IMR-90 (cell line): Measurements from ENCODE around the gene SH3TC1. TPM values are rescaled to one million over a fixed set of nuclear protein-coding genes. Genes with fewer than 3 reads are reported as not detected.

Experiments
- ATAC-seq: fragments of 200-7000 bp; cut with Tn5 transposase; 2 replicates; pipeline ENCODE4 v1.9.1; 2020; ENCODE audit warnings: low read depth, mild to moderate bottlenecking, moderate library complexity
- BruUV-seq: library from RNA; stranded (reverse); fragments of 400-500 nt; replicated peaks from 2 replicates; lab custom pipeline; 2021; lab: Mats Ljungman, UMichigan
- CTCF ChIA-PET: fragments of 300-600 bp; formaldehyde crosslinking; extraction: SDS; loops from one replicate; lab custom pipeline; 2021; ENCODE audit warnings: antibody characterized with exemption; lab: Yijun Ruan, JAX
- POLR2A ChIA-PET: fragments of 300-600 bp; sonication (Branson Sonifier 250); formaldehyde crosslinking; loops from one replicate; lab custom pipeline; 2022; ENCODE audit warnings: antibody characterized with exemption; ENCODE audit not compliant: unreplicated experiment; lab: Charles Lee
- DNase-seq: peaks from one replicate; pipeline ENCODE4 v3.0.0; 2013
- H2AFZ ChIP-seq: replicated peaks from 2 replicates; pipeline ENCODE3; 2013; ENCODE audit warnings: low read length, mild to moderate bottlenecking; ENCODE audit not compliant: poor library complexity
- H2AK5ac ChIP-seq: 2 replicates; pipeline ENCODE4 v1.6.1; 2013; ENCODE audit warnings: low read depth, low read length, inconsistent platforms
- H2AK9ac ChIP-seq: replicated peaks from 2 replicates; pipeline ENCODE3; 2013; ENCODE audit warnings: mild to moderate bottlenecking, low read depth, low read length, moderate library complexity; ENCODE audit not compliant: poor library complexity
- H2BK120ac ChIP-seq: 2 replicates; pipeline ENCODE4 v1.6.1; 2013; ENCODE audit warnings: low read depth, low read length, inconsistent platforms
- H2BK15ac ChIP-seq: 3 replicates; pipeline ENCODE4 v1.6.1; 2013; ENCODE audit warnings: low read depth, low read length, inconsistent platforms
- H2BK20ac ChIP-seq: 2 replicates; pipeline ENCODE4 v1.6.1; 2013; ENCODE audit warnings: low read depth, mild to moderate bottlenecking, inconsistent platforms, low read length, moderate library complexity
- H2BK5ac ChIP-seq: 2 replicates; pipeline ENCODE4 v1.6.1; 2013; ENCODE audit warnings: mild to moderate bottlenecking, low read depth, low read length, inconsistent platforms; ENCODE audit not compliant: poor library complexity, severe bottlenecking
- H3K14ac ChIP-seq: replicated peaks from 2 replicates; pipeline ENCODE4 v1.6.1; 2013; ENCODE audit warnings: low read depth, low read length, inconsistent platforms
- H3K18ac ChIP-seq: 2 replicates; pipeline ENCODE4 v1.6.1; 2013; ENCODE audit warnings: low read depth, low read length, control low read depth
- H3K23ac ChIP-seq: 2 replicates; pipeline ENCODE4 v1.6.1; 2013; ENCODE audit warnings: low read depth, low read length, inconsistent platforms
- H3K27ac ChIP-seq: 2 replicates; pipeline ENCODE4 v1.5.1; 2013; ENCODE audit warnings: mild to moderate bottlenecking, control low read depth, low read length; ENCODE audit not compliant: insufficient read depth
- H3K27me3 ChIP-seq: 2 replicates; pipeline ENCODE4 v1.6.1; 2013; ENCODE audit warnings: low read length; ENCODE audit not compliant: control insufficient read depth, insufficient read depth
- H3K36me3 ChIP-seq: 2 replicates; pipeline ENCODE4 v1.6.1; 2013; ENCODE audit warnings: low read length, mixed read lengths; ENCODE audit not compliant: control insufficient read depth, insufficient read depth
- H3K4ac ChIP-seq: 2 replicates; pipeline ENCODE4 v1.6.1; 2013; ENCODE audit warnings: low read depth, low read length, inconsistent platforms
- H3K4me1 ChIP-seq: 2 replicates; pipeline ENCODE4 v1.6.1; 2013; ENCODE audit warnings: low read length, mixed read lengths; ENCODE audit not compliant: control insufficient read depth, insufficient read depth
- H3K4me2 ChIP-seq: 2 replicates; pipeline ENCODE4 v1.6.1; 2013; ENCODE audit warnings: low read depth, mild to moderate bottlenecking, control low read depth, low read length, moderate library complexity
- H3K4me3 ChIP-seq: 2 replicates; pipeline ENCODE4 v1.5.1; 2013; ENCODE audit warnings: low read depth, mild to moderate bottlenecking, control low read depth, low read length, moderate library complexity; ENCODE audit not compliant: insufficient read depth
- H3K56ac ChIP-seq: 2 replicates; pipeline ENCODE4 v1.6.1; 2013; ENCODE audit warnings: low read length, inconsistent platforms; ENCODE audit not compliant: insufficient read depth; ENCODE audit errors: extremely low read depth
- H3K79me1 ChIP-seq, 2 experiments: 2 replicates each; pipeline ENCODE4 v1.6.1; 2013; ENCODE audit warnings: low read length in 2 of 2, inconsistent platforms in 1 of 2, low read depth in 1 of 2
- H3K9ac ChIP-seq: 2 replicates; pipeline ENCODE4 v1.6.1; 2013; ENCODE audit warnings: low read depth, low read length, control low read depth
- H3K9me1 ChIP-seq: 2 replicates; pipeline ENCODE4 v1.6.1; 2013; ENCODE audit warnings: low read length, inconsistent platforms; ENCODE audit not compliant: insufficient read depth
- H3K9me3 ChIP-seq: 2 replicates; pipeline ENCODE4 v1.6.1; 2013; ENCODE audit warnings: low read length; ENCODE audit not compliant: control insufficient read depth, insufficient read depth
- H4K20me1 ChIP-seq: 2 replicates; pipeline ENCODE4 v1.6.1; 2013; ENCODE audit warnings: low read length, inconsistent platforms; ENCODE audit not compliant: insufficient read depth
- H4K5ac ChIP-seq: 2 replicates; pipeline ENCODE4 v1.6.1; 2013; ENCODE audit warnings: mild to moderate bottlenecking, low read depth, low read length, control low read depth
- H4K8ac ChIP-seq, 2 experiments: 2 replicates each; pipeline ENCODE4 v1.6.1; 2013; ENCODE audit warnings: low read depth in 2 of 2, low read length in 2 of 2, control low read depth in 1 of 2, inconsistent platforms in 1 of 2
- H4K91ac ChIP-seq: 2 replicates; pipeline ENCODE4 v1.6.1; 2013; ENCODE audit warnings: low read depth, low read length, inconsistent platforms; ENCODE audit not compliant: insufficient read depth
- BHLHE40 ChIP-seq: fragments of 150-350 bp; IDR thresholded peaks from 2 replicates; pipeline ENCODE4 v1.6.1; 2016; ENCODE audit warnings: mild to moderate bottlenecking, low read depth, low read length
- CHD1 ChIP-seq: IDR thresholded peaks from 2 replicates; pipeline ENCODE4 v1.6.1; 2012; ENCODE audit warnings: low read depth, low read length, improper control_type of control experiment
- FOS ChIP-seq: fragments of 150-350 bp; IDR thresholded peaks from 2 replicates; pipeline ENCODE4 v1.6.1; 2016; ENCODE audit warnings: low read depth, low read length
- MAFK ChIP-seq: IDR thresholded peaks from 2 replicates; pipeline ENCODE4 v1.6.1; 2012; ENCODE audit warnings: low read depth, low read length, improper control_type of control experiment
- MXI1 ChIP-seq: IDR thresholded peaks from 2 replicates; pipeline ENCODE4 v1.6.1; 2012; ENCODE audit warnings: low read depth, mild to moderate bottlenecking, low read length, moderate library complexity, borderline replicate concordance
- NFE2L2 ChIP-seq: fragments of 150-350 bp; IDR thresholded peaks from 2 replicates; pipeline ENCODE4 v1.6.1; 2016; ENCODE audit warnings: low read depth, mild to moderate bottlenecking, low read length
- POLR2A ChIP-seq: IDR thresholded peaks from 2 replicates; pipeline ENCODE4 v1.6.1; 2012; ENCODE audit warnings: mild to moderate bottlenecking, low read depth, low read length
- RAD21 ChIP-seq: IDR thresholded peaks from 2 replicates; pipeline ENCODE4 v1.6.1; 2012; ENCODE audit warnings: low read length, improper control_type of control experiment
- RCOR1 ChIP-seq: IDR thresholded peaks from 2 replicates; pipeline ENCODE4 v1.6.1; 2012; ENCODE audit warnings: mild to moderate bottlenecking, low read length, improper control_type of control experiment; ENCODE audit not compliant: insufficient replicate concordance
- RFX5 ChIP-seq: IDR thresholded peaks from 2 replicates; pipeline ENCODE4 v1.8.0; 2012; ENCODE audit warnings: low read depth, mild to moderate bottlenecking, low read length, moderate library complexity
- SMC3 ChIP-seq: fragments of 150-350 bp; IDR thresholded peaks from 2 replicates; pipeline ENCODE4 v1.6.1; 2016; ENCODE audit warnings: low read depth, mild to moderate bottlenecking, antibody characterized with exemption, low read length, moderate library complexity
- USF2 ChIP-seq: fragments of 150-350 bp; IDR thresholded peaks from 2 replicates; pipeline ENCODE4 v1.6.1; 2017; ENCODE audit warnings: mild to moderate bottlenecking, antibody characterized with exemption, low read length, low read depth
- WGBS, 2 experiments: methylation state at CpG; one replicate each; pipeline versions ENCODE4 v1.1.5 to v1.1.7; 2013; ENCODE audit warnings: missing lambda C conversion rate in 2 of 2; ENCODE audit not compliant: insufficient read length in 1 of 2; ENCODE audit errors: extremely low coverage in 2 of 2; 5-methylcytosine and 5-hydroxymethylcytosine counted together
- dilution Hi-C: fragments of 300-500 bp; cut with HindIII; formaldehyde crosslinking; loops from one replicate; pipeline ENCODE4 v1.14.3; 2018; ENCODE audit warnings: low sequenced_read_pairs; ENCODE audit not compliant: unreplicated experiment
- in situ Hi-C: fragments of 300-500 bp; cut with MboI; formaldehyde crosslinking; loops from 3 replicates; pipeline ENCODE4 v1.14.3; 2019; ENCODE audit warnings: low sequenced_read_pairs, inconsistent platforms, mixed read lengths
- intact Hi-C: fragments of 100-400 bp; cut with micrococcal nuclease; formaldehyde crosslinking; loops from 2 replicates; pipeline ENCODE4 v1.10.0; 2022
- polyA plus RNA-seq, 3 experiments: library from polyadenylated mRNA; depleted of rRNA; stranded (reverse); fragments of >200 nt; gene quantifications; 2 replicates each; pipeline ENCODE4 v1.2.3, GENCODE V29; 2012; ENCODE audit warnings: low replicate concordance in 1 of 3
- total RNA-seq: library from RNA; depleted of rRNA; stranded (reverse); fragments of >200 nt; gene quantifications from 2 replicates; pipeline ENCODE4 v1.2.3, GENCODE V29; 2012

The SH3TC1 gene
- total and polyA plus RNA-seq, 2 of the 4 experiments (the other 2 are of a cell fraction) = 1.6 to 2.2 TPM

DNA sequence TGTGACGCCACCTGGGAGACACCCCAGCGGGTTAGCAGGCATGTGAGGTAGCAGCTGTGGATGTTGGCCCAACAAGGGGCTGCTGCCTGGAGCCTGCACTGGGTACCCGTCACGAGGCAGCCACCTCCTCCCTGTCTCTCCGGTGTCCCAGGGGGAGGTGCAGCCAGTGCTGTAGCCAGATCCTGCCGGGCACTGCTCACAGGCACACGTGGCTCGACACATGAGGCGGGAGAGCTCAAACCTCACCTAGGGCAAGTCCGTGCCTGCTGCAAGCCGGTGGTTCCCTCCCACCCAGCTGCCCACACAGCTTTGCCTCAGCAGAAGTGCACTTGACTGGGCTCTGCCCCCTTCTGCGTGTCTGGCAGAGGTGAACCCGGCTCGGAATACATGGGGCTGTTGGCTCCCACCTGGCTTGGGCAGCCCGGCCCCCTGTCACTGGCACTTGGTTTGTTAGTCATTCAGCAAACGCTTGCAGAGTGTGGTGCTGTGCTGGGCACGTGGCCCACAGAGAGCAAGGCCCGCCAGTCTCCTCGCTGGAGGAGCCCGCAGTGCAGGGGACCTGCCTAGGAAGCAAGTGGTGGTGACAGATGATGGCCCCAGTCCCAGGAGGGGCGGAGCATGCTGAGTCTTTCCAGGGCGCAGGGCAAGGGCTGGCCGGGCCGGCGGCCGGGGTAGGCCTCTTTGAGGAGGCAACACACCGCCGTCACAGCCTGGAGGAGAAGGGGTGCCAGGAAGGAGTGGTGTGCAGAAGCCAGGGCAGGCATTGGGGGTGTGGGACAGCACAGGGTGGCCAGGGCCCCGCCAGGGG lies 10.1 kb upstream of the SH3TC1 start:
- dilution Hi-C loops = no loop called here
- Histone ChIP-seq H3K9ac (no peak overlapping the region), H3K27me3 (peaks cover 6% of the 10 kb centered on the region; the same call in 1 of the 2 replicates), H2AFZ (peak overlapping the region; percentile 46), H4K5ac (no peak overlapping the region), H2BK15ac (no peak overlapping the region), H3K4me3 (no peak overlapping the region), H3K56ac (no peak overlapping the region), H3K79me1 (no peaks in the 10 kb centered on the region), H2AK9ac (peak overlapping the region; percentile 31), H4K8ac (no peak overlapping the region), H3K4me1 (peaks cover 6% of the 10 kb centered on the region; the same call in 1 of the 2 replicates), H3K9me3 (no peaks in the 10 kb centered on the region), H3K23ac (no peak overlapping the region), H3K9me1 (no peaks in the 10 kb centered on the region), H3K27ac (no peak overlapping the region), H3K14ac (no peak overlapping the region), H2AK5ac (no peak overlapping the region), H4K20me1 (no peaks in the 10 kb centered on the region), H3K4ac (no peak overlapping the region), H2BK5ac (no peak overlapping the region), H4K91ac (no peak overlapping the region), H3K18ac (no peak overlapping the region), H2BK20ac (no peak overlapping the region), H3K4me2 (no peak overlapping the region), H2BK120ac (no peak overlapping the region), H3K36me3 (no peaks in the 10 kb centered on the region)
- intact Hi-C loops = no loop called here
- ATAC-seq (peak; percentile 18; the same call in 1 of the 2 replicates), DNase-seq (no peak)
- TF ChIP-seq BHLHE40 (no peak), NFE2L2 (no peak), RCOR1 (no peak), FOS (no peak), USF2 (no peak), MXI1 (no peak), CHD1 (no peak), POLR2A (no peak), SMC3 (no peak), RAD21 (no peak), MAFK (no peak), RFX5 (no peak)
- WGBS, 2 experiments = 63% methylated on average over 11 of the region's 29 CpGs; no CpG with 5 or more reads in 1 of the 2 experiments
- in situ Hi-C loops = no loop called here
- POLR2A ChIA-PET = no interaction called here
- CTCF ChIA-PET = interaction anchor here (1.1 to 1.5 kb wide), 2 partner anchors 10 to 12 kb away, joined by 4 to 5 read pairs; partner anchors contain the start of gene SH3TC1
- no TSS peak for BruUV-seq
